Measurements from ENCODE around the gene PACSIN3.

DNA sequence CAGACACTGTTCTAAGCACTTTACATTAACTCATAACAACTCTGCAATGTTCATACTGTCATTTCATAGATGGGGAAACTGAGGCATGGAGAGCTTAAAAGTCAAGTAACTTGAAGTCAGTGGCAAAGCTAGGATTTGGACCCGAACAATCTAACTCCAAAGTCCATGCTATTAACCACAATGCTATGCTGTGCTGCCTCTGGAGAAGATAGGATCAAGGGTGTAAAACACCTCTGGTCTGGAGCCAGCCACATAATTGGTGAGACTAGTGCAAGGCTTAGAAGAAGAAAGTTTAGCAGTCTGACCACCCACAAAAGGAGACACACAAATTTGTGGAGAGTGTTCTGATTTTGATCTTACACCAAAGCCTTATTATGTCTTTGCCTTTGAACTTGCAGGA, 53.3 kb downstream of the PACSIN3 start:
- TF ChIP-seq EZH2phosphoT487 (IDR thresholded peaks at IDR 0.05; ENCODE audit: low read length) = no peak
- TF ChIP-seq CTCF (IDR thresholded peaks at IDR 0.05; ENCODE audit: low read length) = no peak
- TF ChIP-seq EZH2 (optimal IDR thresholded peaks at IDR 0.05; ENCODE audit: low read depth, low read length) = no peak

Measured in MM.1S (cell line).